ENCODE measurements around the gene SUPT20H. TPM values are rescaled to one million over a fixed set of nuclear protein-coding genes. Genes with fewer than 3 reads are reported as not detected.

SUPT20H gene
- total and polyA plus RNA-seq, 2 donors from 2014 or later: 20.7 to 61.6 TPM

GRCh38 chr13:36997716-36998427, 61.6 kb downstream of the SUPT20H start:
- no peaks in the 10 kb centered on the region for H3K27me3 ChIP-seq (ENCODE audit: control insufficient read depth, insufficient read depth, low read length)
- TF ChIP-seq, protein P1, sequence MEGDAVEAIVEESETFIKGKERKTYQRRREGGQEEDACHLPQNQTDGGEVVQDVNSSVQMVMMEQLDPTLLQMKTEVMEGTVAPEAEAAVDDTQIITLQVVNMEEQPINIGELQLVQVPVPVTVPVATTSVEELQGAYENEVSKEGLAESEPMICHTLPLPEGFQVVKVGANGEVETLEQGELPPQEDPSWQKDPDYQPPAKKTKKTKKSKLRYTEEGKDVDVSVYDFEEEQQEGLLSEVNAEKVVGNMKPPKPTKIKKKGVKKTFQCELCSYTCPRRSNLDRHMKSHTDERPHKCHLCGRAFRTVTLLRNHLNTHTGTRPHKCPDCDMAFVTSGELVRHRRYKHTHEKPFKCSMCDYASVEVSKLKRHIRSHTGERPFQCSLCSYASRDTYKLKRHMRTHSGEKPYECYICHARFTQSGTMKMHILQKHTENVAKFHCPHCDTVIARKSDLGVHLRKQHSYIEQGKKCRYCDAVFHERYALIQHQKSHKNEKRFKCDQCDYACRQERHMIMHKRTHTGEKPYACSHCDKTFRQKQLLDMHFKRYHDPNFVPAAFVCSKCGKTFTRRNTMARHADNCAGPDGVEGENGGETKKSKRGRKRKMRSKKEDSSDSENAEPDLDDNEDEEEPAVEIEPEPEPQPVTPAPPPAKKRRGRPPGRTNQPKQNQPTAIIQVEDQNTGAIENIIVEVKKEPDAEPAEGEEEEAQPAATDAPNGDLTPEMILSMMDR (IDR thresholded peaks at IDR 0.05; ENCODE audit: borderline replicate concordance, extremely low read depth, insufficient read depth): no peak
- H3K27ac ChIP-seq (ENCODE audit: low read depth in 2 of 2, low read length in 2 of 2): peak overlapping the region in 1 of 2 donors; percentile 44
- peaks cover 5 to 12% (median 9%) of the 10 kb centered on the region in 3 donors for H3K36me3 ChIP-seq (ENCODE audit: control insufficient read depth in 2 of 3, insufficient read depth in 3 of 3, low read length in 3 of 3)
- DNase-seq (no peak), FAIRE-seq (no peak)
- H3K9ac ChIP-seq (ENCODE audit: low read length in 3 of 3): peak overlapping the region; percentile 40 to 93 (median 81)
- peak overlapping the region; percentile 64 to 96 (median 90) for H3K4me3 ChIP-seq (ENCODE audit: low read length in 3 of 3)
- intact Hi-C loops (cut with DNase I): loop anchor here (10.0 kb wide), 1 partner anchor 573 kb away; no protein-coding TSS in a partner anchor
- H3K4me1 ChIP-seq (ENCODE audit: control insufficient read depth in 2 of 3, insufficient read depth in 2 of 3, low read depth in 1 of 3, low read length in 3 of 3): peaks cover 3 to 9% (median 5%) of the 10 kb centered on the region in 3 donors
- H3K9me3 ChIP-seq (ENCODE audit: control insufficient read depth in 2 of 3, insufficient read depth in 1 of 3, low read length in 3 of 3): no peaks in the 10 kb centered on the region

DNA sequence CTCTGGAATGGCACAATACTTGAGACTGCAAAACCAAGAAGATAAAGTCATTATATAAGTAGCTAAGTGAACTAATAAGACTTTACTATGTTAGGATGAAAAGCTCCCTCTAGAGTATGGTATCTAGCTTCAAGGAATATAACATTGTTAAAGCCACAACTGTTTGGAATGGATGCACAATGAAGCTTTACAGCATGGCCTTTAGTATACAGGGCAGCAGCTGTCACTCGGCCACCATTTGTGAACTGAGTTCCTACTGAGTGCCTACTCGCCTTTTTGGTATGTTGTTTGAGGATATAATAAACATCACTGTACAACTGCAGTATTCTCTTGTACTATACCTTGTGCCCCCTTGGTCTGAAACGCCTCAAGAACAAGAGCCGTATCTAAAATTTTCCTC, 67.1 kb downstream of the SUPT20H start:
- peaks cover 9 to 47% (median 44%) of the 10 kb centered on the region in 3 donors for H3K36me3 ChIP-seq (ENCODE audit: control insufficient read depth in 2 of 3, insufficient read depth in 3 of 3, low read length in 3 of 3)
- intact Hi-C loops (cut with DNase I): loop anchor here (10.0 kb wide), 1 partner anchor 568 kb away; no protein-coding TSS in a partner anchor
- no peaks in the 10 kb centered on the region for H3K4me1 ChIP-seq (ENCODE audit: control insufficient read depth in 2 of 3, insufficient read depth in 2 of 3, low read depth in 1 of 3, low read length in 3 of 3)
- H3K4me3 ChIP-seq (ENCODE audit: low read length in 3 of 3): no peak overlapping the region
- DNase-seq: no peak
- H3K9me3 ChIP-seq (ENCODE audit: control insufficient read depth in 2 of 3, insufficient read depth in 1 of 3, low read length in 3 of 3): no peaks in the 10 kb centered on the region
- H3K27me3 ChIP-seq (ENCODE audit: control insufficient read depth, insufficient read depth, low read length): no peaks in the 10 kb centered on the region
- H3K9ac ChIP-seq (ENCODE audit: low read length in 3 of 3): no peak overlapping the region
- no peak for FAIRE-seq
- TF ChIP-seq, protein P1 (IDR thresholded peaks at IDR 0.05; ENCODE audit: borderline replicate concordance, extremely low read depth, insufficient read depth): no peak
- no peak overlapping the region for H3K27ac ChIP-seq (ENCODE audit: low read depth in 2 of 2, low read length in 2 of 2)

- Histone ChIP-seq H3K36me3 (ENCODE audit: control insufficient read depth in 2 of 3, insufficient read depth in 3 of 3, low read length in 3 of 3) (peaks cover 3 to 41% (median 31%) of the 10 kb centered on the region in 3 donors), H3K4me1 (ENCODE audit: control insufficient read depth in 2 of 3, insufficient read depth in 2 of 3, low read depth in 1 of 3, low read length in 3 of 3) (no peaks in the 10 kb centered on the region), H3K4me3 (ENCODE audit: low read length in 3 of 3) (no peak overlapping the region), H3K9ac (ENCODE audit: low read length in 3 of 3) (no peak overlapping the region), H3K27me3 (ENCODE audit: control insufficient read depth, insufficient read depth, low read length) (no peaks in the 10 kb centered on the region), H3K9me3 (ENCODE audit: control insufficient read depth in 2 of 3, insufficient read depth in 1 of 3, low read length in 3 of 3) (no peaks in the 10 kb centered on the region), H3K27ac (ENCODE audit: low read depth in 2 of 2, low read length in 2 of 2) (no peak overlapping the region)
- TF ChIP-seq, protein P1 (IDR thresholded peaks at IDR 0.05; ENCODE audit: borderline replicate concordance, extremely low read depth, insufficient read depth): no peak
- intact Hi-C loops (cut with DNase I): no loop called here
- DNase-seq: no peak
- no peak for FAIRE-seq
Measured at GRCh38 chr13:36986462-36987240, 72.8 kb downstream of the SUPT20H start.
